Stomach (tissue), 9 donors: ENCODE measurements around the gene CENPX. TPM values are rescaled to one million over a fixed set of nuclear protein-coding genes. Genes with fewer than 3 reads are reported as not detected.

Experiments
- DNase-seq, 2 donors: peaks; one replicate each; pipeline versions ENCODE4 v3.0.0 to v3.0.0-alpha.2; 2013 to 2019
- H3K27ac ChIP-seq, 5 donors: fragments of 200-600 bp in 4 of 5; sonication (generic) in 4 of 5; one replicate each; pipeline ENCODE4 v1.5.1; 2013 to 2019; ENCODE audit warnings: mild to moderate bottlenecking in 1 of 5, moderate library complexity in 1 of 5
- H3K27me3 ChIP-seq, 3 donors: fragments of 200-600 bp; sonication (generic); one replicate each; pipeline ENCODE4 v1.5.1; 2017 to 2019; ENCODE audit warnings: mixed run types in 1 of 3
- H3K36me3 ChIP-seq, 4 donors: fragments of 200-600 bp; sonication (generic); 1 replicate in 3 of 4; 2 replicates in 1 of 4; pipeline ENCODE4 v1.5.1; 2016 to 2019
- H3K4me1 ChIP-seq, 4 donors: fragments of 200-600 bp; sonication (generic); one replicate each; pipeline ENCODE4 v1.5.1; 2016 to 2019
- H3K4me3 ChIP-seq, 4 donors: fragments of 200-600 bp; sonication (generic) in 3 of 4; one replicate each; pipeline ENCODE4 v1.5.1; 2016 to 2019; ENCODE audit warnings: mild to moderate bottlenecking in 1 of 4
- H3K9me3 ChIP-seq, 4 donors: fragments of 200-600 bp; sonication (generic); one replicate each; pipeline ENCODE4 v1.5.1; 2016 to 2019
- EP300 ChIP-seq: sonication (generic); formaldehyde crosslinking; IDR thresholded peaks from one replicate; pipeline ENCODE4 v1.6.1; 2017; ENCODE audit warnings: antibody characterized with exemption
- POLR2A ChIP-seq, 4 donors: fragments of 450-650 bp; IDR thresholded peaks; one replicate each; pipeline ENCODE4 v1.6.1; 2016; ENCODE audit warnings: antibody characterized with exemption in 4 of 4, control low read depth in 2 of 4, mild to moderate bottlenecking in 1 of 4, moderate library complexity in 1 of 4
- POLR2AphosphoS5 ChIP-seq, 3 donors: sonication (generic); formaldehyde crosslinking; IDR thresholded peaks; one replicate each; pipeline ENCODE4 v1.6.1; 2016; ENCODE audit warnings: antibody characterized with exemption in 3 of 3
- WGBS, 5 donors: extraction: QIAGEN DNeasy Blood & Tissue Kit in 3 of 5; methylation state at CpG; one replicate each; pipeline versions ENCODE4 v1.1.5 to v1.1.7; 2013 to 2018; 5-methylcytosine and 5-hydroxymethylcytosine counted together
- intact Hi-C: fragments of 100-400 bp; cut with DNase I; formaldehyde crosslinking; loops from one replicate; pipeline ENCODE4 v1.15.1; 2023; ENCODE audit warnings: low total_unique reads
- polyA plus RNA-seq, 3 donors: library from polyadenylated mRNA; stranded (reverse); fragments of 200-250 nt; gene quantifications; one replicate each; pipeline ENCODE4 v1.2.3, GENCODE V29; 2013
- total RNA-seq, 5 donors: library from RNA; depleted of rRNA; stranded (reverse); fragments of >200 nt; gene quantifications; one replicate each; pipeline versions ENCODE4 v1.1.0 to v1.2.3, GENCODE V29; 2014 to 2016
- TF ChIP-seq, protein P1 (sequence below), 7 experiments: fragments of 450-650 bp in 4 of 7; fragments of 200-600 bp in 3 of 7; sonication (generic) in 3 of 7; IDR thresholded peaks; one replicate each; pipeline ENCODE4 v1.5.1; 2016 to 2019; ENCODE audit warnings: antibody characterized with exemption in 7 of 7, control low read depth in 2 of 7, mild to moderate bottlenecking in 1 of 7
- donor health status: healthy with polysubstance abuse.
- donor health status: Bipolar disorder and iron deficiency.
- donor health status: healthy.

Gene CENPX
- total and polyA plus RNA-seq, 8 donors = 22.0 to 231 (median 151) TPM

GRCh38 chr17:82001571-82002056 lies 21.1 kb downstream of the CENPX start:
- intact Hi-C loops = no loop called here
- 81 to 89% (median 83%) methylated on average over 15 to 17 of the region's 17 CpGs for WGBS, 5 donors
- no peak for DNase-seq
- TF ChIP-seq, protein P1, sequence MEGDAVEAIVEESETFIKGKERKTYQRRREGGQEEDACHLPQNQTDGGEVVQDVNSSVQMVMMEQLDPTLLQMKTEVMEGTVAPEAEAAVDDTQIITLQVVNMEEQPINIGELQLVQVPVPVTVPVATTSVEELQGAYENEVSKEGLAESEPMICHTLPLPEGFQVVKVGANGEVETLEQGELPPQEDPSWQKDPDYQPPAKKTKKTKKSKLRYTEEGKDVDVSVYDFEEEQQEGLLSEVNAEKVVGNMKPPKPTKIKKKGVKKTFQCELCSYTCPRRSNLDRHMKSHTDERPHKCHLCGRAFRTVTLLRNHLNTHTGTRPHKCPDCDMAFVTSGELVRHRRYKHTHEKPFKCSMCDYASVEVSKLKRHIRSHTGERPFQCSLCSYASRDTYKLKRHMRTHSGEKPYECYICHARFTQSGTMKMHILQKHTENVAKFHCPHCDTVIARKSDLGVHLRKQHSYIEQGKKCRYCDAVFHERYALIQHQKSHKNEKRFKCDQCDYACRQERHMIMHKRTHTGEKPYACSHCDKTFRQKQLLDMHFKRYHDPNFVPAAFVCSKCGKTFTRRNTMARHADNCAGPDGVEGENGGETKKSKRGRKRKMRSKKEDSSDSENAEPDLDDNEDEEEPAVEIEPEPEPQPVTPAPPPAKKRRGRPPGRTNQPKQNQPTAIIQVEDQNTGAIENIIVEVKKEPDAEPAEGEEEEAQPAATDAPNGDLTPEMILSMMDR (IDR thresholded peaks at IDR 0.05) = no peak
- TF ChIP-seq POLR2A (IDR thresholded peaks at IDR 0.05) = no peak
- TF ChIP-seq EP300 = no peak
- TF ChIP-seq POLR2AphosphoS5 (IDR thresholded peaks at IDR 0.05) = no peak
- Histone ChIP-seq H3K9me3 (no peaks in the 10 kb centered on the region), H3K4me1 (peaks cover 7 to 38% (median 27%) of the 10 kb centered on the region in 4 donors), H3K27ac (no peak overlapping the region), H3K27me3 (no peaks in the 10 kb centered on the region), H3K4me3 (no peak overlapping the region), H3K36me3 (peaks cover 0 to 16% (median 6%) of the 10 kb centered on the region in 4 donors)

DNA sequence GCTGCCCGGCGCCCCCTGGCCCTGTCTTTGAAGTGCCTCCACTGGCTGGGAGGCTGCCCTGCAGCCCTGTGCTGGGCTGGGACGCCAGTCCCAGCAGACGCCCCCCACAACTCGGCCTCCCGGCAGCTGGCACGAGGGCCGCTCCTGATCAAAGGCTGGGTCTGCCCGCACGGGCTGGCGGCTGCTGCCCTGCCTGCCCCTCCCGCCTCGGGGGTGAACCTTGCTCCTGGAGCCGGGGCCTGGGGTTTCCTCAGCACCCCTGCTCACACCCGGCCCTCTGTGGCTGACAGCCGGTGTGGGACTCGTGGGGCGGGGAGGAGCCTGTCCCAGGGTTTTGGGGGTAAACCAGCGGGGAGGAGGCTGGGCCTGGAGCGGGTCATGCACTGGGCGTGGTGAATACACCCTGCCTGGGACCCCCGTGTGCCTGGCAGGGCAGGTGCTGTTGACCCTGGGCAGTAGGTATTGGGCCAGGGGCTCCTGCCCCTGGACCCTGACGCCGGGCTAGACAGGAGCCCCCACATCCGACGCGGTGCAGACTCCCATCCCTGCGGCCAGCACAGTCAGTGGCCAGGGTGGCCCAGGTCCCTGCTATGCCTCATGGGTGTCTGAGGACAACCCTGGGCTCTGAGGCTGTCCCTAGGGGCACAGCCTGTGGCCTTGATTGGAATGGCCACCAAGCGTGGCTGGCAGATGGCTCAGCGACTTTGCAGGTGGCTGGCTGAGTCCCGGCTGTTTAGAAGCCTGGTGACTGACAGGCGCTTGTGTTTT lies 21.7 kb downstream of the CENPX start:
- TF ChIP-seq, protein P1 (IDR thresholded peaks at IDR 0.05) = no peak
- TF ChIP-seq EP300 (no peak), POLR2A (IDR thresholded peaks at IDR 0.05) (no peak), POLR2AphosphoS5 (IDR thresholded peaks at IDR 0.05) (no peak)
- intact Hi-C loops = no loop called here
- peak in 1 of 2 donors; percentile 81 for DNase-seq
- 47 to 87% (median 54%) methylated on average over 11 to 32 of the region's 32 CpGs for WGBS, 5 donors
- Histone ChIP-seq H3K27ac (peak overlapping the region in 1 of 5 donors; percentile 41), H3K4me3 (no peak overlapping the region), H3K36me3 (peaks cover 0 to 22% (median 12%) of the 10 kb centered on the region in 4 donors), H3K27me3 (no peaks in the 10 kb centered on the region), H3K9me3 (no peaks in the 10 kb centered on the region), H3K4me1 (peaks cover 7 to 32% (median 24%) of the 10 kb centered on the region in 4 donors)

GRCh38 chr17:81999976-82000802 lies 22.5 kb downstream of the CENPX start:
- peak overlapping the region in 1 of 5 donors; percentile 41 for H3K27ac ChIP-seq
- peaks cover 7 to 35% (median 27%) of the 10 kb centered on the region in 4 donors for H3K4me1 ChIP-seq
- WGBS, 5 donors = 46 to 71% (median 48%) methylated on average over 33 to 36 of the region's 36 CpGs
- no peak for TF ChIP-seq POLR2AphosphoS5 (IDR thresholded peaks at IDR 0.05)
- TF ChIP-seq EP300 = no peak
- no peak for TF ChIP-seq POLR2A (IDR thresholded peaks at IDR 0.05)
- TF ChIP-seq, protein P1 (IDR thresholded peaks at IDR 0.05) = no peak
- H3K27me3 ChIP-seq = no peaks in the 10 kb centered on the region
- peaks cover 0 to 30% (median 14%) of the 10 kb centered on the region in 4 donors for H3K36me3 ChIP-seq
- peak in 1 of 2 donors; percentile 46 for DNase-seq
- H3K9me3 ChIP-seq = no peaks in the 10 kb centered on the region
- intact Hi-C loops = no loop called here
- H3K4me3 ChIP-seq = no peak overlapping the region

GRCh38 chr17:81999587-81999975 lies 23.1 kb downstream of the CENPX start:
- intact Hi-C loops = no loop called here

More at GRCh38 chr17:81999587-81999975, 23.1 kb downstream of the CENPX start:
- Histone ChIP-seq H3K4me3 (no peak overlapping the region), H3K36me3 (peaks cover 0 to 35% (median 17%) of the 10 kb centered on the region in 4 donors), H3K4me1 (peaks cover 7 to 40% (median 33%) of the 10 kb centered on the region in 4 donors), H3K27me3 (no peaks in the 10 kb centered on the region), H3K9me3 (no peaks in the 10 kb centered on the region), H3K27ac (peak overlapping the region in 1 of 5 donors; percentile 14)
- 69 to 77% (median 75%) methylated on average over 11 to 12 of the region's 12 CpGs for WGBS, 5 donors
- TF ChIP-seq EP300 (no peak), POLR2A (IDR thresholded peaks at IDR 0.05) (no peak), POLR2AphosphoS5 (IDR thresholded peaks at IDR 0.05) (no peak)
- TF ChIP-seq, protein P1 (IDR thresholded peaks at IDR 0.05) = no peak
- DNase-seq = peak in 1 of 2 donors; percentile 10
